Activated CD4-positive, alpha-beta T cell treated with anti-CD3 and anti-CD28 coated beads, Interleukin-2, Interleukin-4, amounts not matched to agents 100 ng/mL and 50 ng/mL, durations not matched to agents 16 hours and 8 hours (primary cell): ENCODE data around the gene CRABP2.

ENCODE experiments used
- DNase-seq: peaks from one replicate; pipeline ENCODE4 v3.0.0-alpha.2; 2020; ENCODE audit warnings: low spot score

The CRABP2 gene

DNA sequence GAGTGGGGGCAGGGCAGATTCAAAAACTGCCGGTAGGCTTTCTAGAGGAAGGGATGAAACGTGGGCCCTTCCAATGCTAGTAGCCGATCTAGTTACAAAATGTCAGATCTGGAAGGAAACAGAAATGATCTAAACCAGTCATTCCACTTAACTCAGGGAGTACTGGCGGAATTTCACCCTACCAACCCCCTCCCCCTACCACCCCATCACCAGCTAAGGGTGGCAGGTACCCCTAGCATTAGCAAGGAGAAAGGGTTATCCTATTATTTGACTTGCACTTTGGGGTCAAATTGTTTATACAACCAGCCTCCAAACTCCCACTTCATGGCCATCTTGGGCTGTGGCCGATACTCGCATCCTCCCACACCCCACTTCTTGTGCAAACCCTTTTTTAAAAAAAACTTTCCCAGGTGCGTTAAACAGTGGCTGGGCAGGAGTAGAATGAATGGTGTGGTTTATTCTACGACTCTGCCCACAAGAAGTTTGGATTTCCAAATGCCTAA lies 36.1 kb upstream of the CRABP2 start:
- peak; percentile 33 for DNase-seq

DNA sequence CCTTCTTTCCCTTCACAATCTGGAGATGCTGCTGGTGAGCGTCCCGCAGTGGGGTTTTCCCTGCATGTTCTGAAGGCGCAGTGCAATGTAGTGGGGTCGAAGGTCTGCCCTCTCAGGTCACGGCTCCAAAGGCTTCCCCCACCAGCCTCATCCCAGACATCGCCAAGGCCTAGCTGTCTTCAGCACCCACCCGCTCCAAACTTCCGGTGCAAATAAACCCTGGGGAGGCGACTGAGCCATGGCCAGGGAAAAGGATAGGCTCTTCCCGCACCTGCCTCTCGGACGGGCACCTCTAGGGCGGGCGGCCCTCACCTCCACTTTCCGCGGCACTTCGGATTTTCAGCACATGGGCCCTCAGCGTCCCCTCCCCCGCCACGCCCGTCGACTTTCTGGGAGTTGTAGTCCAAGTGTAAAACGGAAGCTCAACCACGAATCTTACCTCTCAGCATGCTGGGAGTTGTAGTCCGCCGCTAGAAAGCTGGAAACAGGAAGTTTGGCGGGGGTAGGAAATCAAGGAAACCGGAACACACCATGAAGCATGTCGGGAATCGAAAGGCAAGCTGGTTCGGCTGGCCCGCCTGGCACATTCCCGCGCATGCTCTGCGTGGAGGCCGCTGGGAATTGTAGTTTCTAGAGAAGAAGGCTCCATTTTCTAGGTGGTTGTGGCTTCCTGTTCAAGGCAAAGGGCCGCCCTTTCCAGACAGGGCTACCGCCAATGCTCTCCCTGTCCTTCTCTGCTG lies 35.5 kb upstream of the CRABP2 start, which contains the start of gene MRPL24:
MRPL24 (minus strand) TSS at position 348 of the 740 bp plus-strand sequence. CDS start 2,384 bp downstream, outside the sequence.
- DNase-seq = peak; percentile 100

- DNase-seq = no peak
Measured at GRCh38 chr1:156740237-156740740, 34.9 kb upstream of the CRABP2 start.

DNA sequence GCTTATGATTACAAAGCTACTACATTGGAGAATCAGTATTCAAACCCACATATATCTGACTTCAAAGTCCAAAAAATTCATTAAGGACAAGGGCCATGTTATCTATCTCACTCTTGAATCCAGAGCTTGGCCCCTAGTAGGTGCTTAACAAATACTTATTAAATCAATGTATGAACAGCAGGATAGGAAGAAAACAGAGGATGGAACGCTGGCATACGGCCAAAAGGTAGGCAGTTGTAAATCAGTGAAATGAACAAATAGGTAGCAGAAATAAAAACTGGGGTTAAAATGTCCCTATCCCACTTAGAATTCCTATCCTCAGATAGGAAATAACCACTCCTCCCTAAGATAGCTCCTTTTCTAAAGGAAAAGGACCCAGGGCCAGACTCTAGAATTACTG lies 33.5 kb upstream of the CRABP2 start:
- DNase-seq = no peak

GRCh38 chr1:156738407-156738806 lies 33.0 kb upstream of the CRABP2 start:
- DNase-seq = no peak

DNA sequence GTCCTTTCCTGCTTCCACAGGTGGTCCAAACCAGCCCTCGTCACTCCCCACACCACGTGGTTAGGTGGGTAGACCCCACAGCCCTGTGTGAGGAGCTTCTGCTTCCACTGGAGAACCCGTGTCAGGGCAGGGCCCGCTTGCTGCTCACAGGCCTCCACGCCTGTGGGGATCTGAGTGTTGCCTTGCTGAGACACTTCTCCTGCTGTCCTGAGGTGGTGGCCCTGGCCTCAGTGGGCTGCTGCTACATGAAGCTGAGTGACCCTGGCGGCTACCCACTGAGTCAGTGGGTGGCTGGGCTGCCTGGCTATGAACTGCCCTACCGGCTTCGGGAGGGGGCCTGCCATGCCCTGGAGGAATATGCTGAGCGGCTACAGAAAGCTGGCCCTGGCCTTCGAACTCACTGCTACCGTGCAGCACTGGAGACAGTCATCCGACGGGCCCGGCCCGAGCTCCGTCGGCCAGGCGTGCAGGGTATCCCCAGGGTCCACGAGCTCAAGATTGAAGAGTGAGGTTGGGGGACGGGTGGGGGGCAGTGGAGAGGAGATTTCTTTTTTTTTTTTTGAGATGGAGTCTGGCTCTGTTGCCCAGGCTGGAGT lies 28.7 kb upstream of the CRABP2 start:
- no peak for DNase-seq

DNA sequence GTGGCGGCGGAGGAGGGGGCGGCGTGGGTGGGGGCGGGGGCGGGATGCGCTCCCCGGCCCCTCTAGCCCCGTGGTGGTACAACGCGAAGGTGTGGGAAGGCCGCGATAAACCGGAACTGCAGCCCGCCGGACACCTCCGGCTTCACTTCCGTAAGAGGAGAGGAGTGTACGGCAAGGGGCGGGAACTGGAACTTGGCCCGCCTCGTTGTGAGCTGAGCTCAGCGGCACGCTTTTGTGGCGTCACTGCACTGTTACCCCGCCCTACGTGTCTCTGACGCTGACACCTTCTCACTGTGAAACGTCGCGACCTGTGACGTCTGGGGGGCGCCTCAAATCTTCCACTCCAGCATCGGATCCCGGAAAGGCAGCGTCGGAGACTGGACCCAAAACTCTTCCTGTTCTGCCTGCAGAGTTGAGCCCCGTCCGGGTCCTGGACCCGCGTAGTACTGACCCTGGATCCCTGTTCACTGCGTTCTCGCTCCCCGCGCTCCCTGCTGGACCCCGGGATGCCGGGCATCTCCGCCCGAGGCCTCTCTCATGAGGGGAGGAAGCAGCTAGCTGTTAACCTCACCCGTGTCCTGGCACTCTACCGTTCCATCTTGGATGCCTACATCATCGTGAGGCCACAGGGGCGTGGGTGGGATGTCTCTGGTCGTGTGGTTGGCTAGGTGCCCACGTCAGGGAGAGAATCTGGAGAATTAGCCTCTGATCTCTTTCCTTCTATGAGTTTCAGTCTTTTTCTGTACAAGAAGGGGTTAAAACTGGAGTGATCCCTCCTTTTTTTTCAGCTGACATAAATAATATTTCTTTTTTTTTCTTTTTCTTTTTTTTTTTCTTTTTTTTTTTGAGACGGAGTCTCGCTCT lies 23.4 kb upstream of the CRABP2 start, which contains the start of gene ISG20L2:
ISG20L2 (minus strand) TSS at position 168 of the 864 bp plus-strand sequence. CDS start 1,114 bp downstream, outside the sequence.
- peak; percentile 98 for DNase-seq

- DNase-seq = peak; percentile 85
Measured at GRCh38 chr1:156727926-156728598, 22.7 kb upstream of the CRABP2 start, which contains the start of gene METTL25B. METTL25B (plus strand) TSS chr1:156728469; CDS start chr1:156729105, 636 bp downstream.

- DNase-seq = no peak
Measured at GRCh38 chr1:156727492-156727891, 22.1 kb upstream of the CRABP2 start.

- peak; percentile 66 for DNase-seq
Measured at GRCh38 chr1:156726549-156727226, 21.3 kb upstream of the CRABP2 start.

DNA sequence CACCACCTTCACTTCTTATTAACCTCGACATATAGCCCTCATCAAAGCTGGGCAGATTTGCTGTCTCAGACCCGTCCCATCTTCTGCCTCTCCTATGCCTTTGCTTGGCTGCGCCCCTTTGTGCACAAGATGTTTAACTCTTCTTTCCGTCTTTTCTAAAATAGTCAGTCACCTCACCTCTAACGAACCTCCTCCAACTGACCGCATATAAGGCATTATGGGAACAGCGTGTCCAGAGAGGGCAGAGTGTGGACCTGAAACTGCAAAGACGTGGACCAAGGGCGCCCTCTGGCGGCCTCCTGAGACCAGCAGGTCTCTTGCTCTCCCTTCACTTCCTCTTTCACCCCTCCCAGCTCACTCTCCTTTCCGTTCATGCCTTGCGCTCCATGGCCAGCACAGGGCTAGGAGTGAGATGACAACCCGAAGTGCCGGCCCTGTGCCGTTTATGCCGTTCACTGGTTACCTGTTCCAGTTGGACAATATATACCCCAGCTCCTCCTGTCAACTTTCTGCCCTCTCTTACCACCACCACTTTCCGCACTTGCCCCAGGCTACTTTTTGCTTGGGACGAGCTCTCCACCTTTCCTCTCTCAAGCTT lies 20.4 kb upstream of the CRABP2 start:
- peak; percentile 87 for DNase-seq

- peak; percentile 63 for DNase-seq
Measured at GRCh38 chr1:156721535-156721934, 16.2 kb upstream of the CRABP2 start.

- DNase-seq = no peak
Measured at GRCh38 chr1:156721131-156721530, 15.7 kb upstream of the CRABP2 start.

DNA sequence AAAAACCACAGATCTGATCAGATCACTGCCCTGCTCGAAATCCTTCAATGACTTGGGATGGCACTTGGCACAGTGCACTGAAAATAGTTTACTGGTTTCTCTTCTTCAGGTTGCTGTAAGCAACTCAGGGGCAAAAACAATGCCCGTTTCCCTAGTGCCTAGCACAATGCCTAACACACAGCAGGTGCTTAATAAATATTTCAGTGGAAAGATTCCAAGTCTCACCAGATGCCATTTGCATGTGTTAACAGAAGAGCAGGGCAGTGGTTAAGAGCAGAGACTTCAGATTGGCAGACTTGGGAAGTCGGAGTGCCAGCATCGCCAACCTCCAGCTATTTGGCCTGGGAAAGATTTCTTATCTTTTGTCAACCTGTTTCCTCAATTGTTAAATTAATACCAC lies 12.0 kb upstream of the CRABP2 start:
- DNase-seq = no peak

DNA sequence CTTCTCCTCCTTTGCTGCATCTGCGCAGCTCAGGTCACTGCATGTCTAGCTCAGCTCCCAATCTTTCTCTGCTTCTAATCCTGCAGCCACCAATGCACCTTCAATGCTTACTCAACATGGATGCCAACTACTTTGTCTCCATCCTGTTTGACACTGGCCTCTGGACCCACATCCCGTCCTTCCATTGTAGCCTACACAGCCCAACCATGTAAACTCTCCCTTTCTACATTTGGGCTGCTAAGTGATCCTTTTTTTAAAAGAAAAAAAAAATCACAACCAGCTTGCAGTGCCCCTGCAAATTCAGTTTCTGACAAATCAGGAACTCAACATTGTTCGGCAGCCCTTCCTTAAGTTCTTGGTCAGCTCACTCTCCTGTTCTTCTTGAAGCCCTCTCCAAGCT lies 9.4 kb upstream of the CRABP2 start:
- no peak for DNase-seq

DNA sequence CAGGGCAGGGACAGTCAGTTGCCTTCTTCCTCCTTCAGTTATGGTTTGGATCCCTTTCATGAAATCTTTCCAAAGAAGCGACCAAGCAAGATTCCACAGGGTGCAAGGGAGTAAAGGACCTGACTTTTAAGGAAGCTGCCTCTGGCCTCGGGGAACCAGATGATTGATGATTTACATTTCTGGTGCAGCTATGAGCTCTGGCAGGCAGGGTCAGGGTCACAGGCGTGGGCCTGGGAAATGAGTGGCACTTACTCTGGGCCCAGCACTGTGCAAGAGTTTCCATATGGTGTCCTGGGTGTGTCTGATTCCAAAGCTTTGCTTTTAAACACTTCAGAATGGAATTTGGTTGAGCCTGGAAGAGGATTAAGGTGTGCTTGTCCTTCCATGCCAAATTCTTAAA lies 7.2 kb upstream of the CRABP2 start:
- DNase-seq = no peak

GRCh38 chr1:156711011-156711817 lies 5.8 kb upstream of the CRABP2 start:
- DNase-seq = no peak

DNA sequence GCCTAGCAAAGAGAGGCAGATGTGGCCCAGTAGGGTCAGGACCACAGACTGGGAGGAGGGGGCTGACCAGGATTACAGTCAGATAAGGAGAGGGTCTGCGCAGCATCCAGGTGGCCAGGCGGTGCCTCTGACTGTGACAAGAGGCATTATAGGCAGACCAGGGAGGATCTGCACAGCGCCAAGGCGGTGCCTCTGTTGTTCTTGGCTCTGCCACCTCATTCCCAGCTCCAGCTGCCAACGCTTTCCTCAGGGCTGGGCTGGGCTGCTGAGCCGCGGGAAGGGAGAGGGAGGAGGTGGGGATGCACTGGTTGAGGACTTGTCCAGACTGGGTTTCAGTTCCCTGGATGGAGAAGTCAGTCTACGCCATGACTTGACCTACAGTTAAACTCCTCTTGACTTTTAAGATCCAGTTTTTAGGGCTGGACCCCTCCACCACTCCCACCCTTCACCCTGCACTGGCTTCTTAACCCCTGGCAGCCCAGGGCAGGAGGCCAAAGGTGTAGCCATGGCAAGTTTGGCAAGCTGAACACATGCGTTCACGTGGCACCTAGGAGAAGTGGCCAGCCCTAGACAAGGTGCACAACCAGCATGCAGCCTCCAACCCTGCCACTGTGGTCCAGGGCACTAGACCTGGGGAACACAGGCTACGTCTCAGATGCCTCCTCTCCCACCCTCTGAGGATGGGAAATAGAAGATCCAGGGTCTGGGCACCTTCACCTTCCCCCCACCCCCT lies 4.5 kb upstream of the CRABP2 start:
- DNase-seq = no peak

DNA sequence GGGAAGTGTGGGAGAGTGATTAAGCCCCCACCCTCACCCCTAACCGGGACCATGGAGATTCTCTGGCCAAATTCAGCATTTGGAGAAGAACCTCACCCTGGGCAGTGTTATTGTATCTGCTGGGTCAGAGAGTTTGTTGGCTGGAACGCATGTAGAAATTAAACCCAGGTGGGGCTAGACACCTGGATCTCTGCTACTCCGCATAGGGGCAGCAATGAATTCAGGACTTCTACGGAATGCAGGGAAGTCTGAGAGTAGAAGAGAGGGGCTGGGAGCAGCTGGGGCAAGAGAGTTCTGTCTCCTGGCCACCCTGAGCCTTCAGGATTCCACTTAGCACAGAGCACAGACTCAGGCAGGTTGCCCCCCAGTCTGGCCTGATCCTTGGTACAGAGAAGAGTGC lies 3.6 kb upstream of the CRABP2 start:
- no peak for DNase-seq
